Hematopoietic multipotent progenitor cell treated with erythropoietin and hydrocortisone succinate and interleukin-3 and kit ligand, for 8 days (in vitro differentiated cells): Measurements from ENCODE around the gene KIF20A.
"Not testable (repeated sequence)": the region's sequence is repeated elsewhere in the genome, so short reads cannot be mapped to it uniquely, and the experiment has no call there.

Experiments used
- DNase-seq: peaks from one replicate; pipeline ENCODE4 v3.0.0-alpha.2; 2015

KIF20A gene

DNA sequence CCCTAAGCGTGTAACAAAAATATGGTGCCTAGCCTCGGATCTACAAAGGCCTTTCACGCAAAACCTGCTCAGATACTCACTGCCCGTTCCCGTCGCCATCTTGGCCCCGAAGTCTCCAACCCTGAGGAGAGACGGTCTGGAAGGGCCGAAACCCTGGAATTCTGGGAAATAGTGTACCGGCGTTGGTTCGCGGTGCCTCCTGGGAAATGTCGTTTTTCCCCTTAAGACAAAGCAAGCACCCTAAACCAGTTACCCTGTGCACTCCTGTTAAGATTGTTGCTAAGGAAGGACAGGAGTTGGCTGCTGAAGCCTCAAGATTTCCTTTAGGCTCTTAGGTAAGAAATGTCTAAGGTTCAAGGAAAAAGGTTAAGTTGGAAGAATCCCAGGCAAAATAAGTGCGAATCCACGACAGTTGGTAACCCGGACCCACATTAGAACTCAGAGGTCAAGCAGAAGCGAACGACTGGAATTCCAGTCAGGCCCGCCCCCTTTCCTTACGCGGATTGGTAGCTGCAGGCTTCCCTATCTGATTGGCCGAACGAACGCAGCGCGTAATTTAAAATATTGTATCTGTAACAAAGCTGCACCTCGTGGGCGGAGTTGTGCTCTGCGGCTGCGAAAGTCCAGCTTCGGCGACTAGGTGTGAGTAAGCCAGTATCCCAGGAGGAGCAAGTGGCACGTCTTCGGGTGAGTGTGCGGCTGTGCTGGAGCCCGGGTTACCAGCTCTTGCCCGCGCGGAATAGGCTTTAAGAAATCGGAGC, at the start of gene KIF20A, which contains the start of gene BRD8:
Gene KIF20A (plus strand): TSS at position 597 of the 761 bp plus-strand sequence. CDS start 569 bp downstream, outside the sequence.
Gene BRD8 (minus strand): TSS at position 115 of the 761 bp plus-strand sequence. CDS start 16 bp downstream, at position 99.
- DNase-seq: peak; percentile 99

DNA sequence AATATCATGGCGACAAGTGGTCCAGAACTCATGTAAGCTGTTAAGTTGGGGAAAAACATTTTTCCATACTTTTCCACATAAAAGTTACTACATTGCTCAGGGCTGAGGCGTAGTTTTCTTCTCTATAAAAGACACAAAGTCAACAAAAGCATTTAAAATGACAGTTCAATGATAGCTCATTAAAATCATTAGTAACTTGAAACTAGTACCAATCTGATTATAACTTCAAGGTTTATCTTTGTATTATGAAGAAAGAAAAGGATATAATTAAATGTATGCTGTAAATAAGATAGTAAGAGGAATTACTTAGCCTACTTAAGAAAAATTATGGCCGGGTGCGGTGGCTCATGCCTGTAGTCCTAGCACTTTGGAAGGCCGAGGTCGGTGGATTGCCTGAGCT, 49.6 kb upstream of the KIF20A start:
- no peak for DNase-seq

DNA sequence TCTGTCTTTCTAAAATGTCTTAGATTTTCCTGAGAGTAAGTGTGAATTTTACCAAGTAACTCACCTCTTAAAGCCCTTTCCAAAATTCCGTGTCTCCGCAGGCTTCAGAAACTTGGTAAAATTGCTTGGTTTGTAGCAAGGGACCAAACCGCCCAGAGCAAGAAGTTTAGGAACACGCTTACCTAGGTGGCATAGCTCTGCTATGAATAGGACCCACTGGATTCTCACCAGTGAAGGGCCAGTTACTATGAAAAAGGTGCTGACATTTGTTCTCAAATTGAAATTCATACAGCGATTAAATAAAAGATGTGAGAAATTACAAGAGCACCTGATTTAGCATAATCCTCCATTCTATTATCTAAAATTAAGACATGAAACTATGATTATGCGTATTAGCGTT, 46.4 kb upstream of the KIF20A start:
- DNase-seq: no peak

DNA sequence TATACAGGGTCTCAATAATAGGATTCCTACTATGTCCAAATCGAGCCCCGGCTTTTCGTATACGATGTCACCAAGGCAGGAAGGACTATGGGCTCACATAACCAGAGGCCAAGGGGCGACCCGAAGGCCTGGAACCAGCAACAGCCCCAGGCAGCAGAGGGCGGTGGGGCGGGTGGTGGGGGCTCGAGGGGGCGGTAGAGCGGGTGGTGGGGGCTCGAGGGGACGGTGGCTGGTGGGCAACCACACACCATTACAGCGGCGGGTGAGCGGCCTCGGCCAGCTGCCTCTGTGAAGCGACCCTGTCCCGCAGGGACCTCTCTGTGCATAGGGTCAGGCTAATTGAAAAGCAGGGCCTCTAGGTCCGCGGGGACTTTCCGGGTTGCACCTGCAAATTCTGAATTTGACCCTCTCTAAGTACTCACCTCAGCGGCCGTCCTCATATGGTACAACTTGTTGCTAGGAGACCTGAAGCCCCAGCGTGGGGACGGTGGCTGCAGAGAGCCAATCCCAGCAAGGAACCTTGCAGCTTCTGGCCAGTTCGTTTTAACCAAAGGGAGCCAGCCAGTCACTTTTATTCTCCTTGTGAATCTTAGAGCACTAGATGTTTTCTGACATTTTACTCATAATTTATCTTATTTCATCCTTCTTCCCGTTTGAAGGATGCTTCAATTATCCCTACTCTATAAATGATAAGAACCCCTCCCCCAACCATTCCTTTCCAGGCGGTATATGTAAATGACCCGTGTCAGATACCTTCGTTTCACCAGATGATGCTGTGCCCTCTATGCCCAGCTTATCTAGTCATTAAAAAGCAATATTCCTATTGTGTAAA, 39.7 kb upstream of the KIF20A start, which contains the start of gene NME5:
Gene NME5 (minus strand): TSS at position 480 of the 832 bp plus-strand sequence. CDS start 648 bp downstream, outside the sequence.
- peak; percentile 44 for DNase-seq

DNA sequence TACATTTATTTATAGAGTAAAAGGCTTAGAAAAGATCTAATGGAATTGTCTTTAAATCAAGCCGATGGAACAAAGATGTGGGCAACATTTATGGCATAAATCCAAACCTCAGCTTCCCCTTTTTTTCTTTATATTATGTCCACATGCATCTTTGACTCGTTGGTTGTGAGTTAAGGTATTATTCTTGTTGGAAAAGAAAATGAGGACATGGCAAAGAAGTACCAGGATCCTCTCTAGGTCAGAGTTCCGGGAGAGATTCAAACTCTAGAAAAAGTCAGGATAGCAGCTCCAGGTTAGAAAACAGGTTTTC, 39.2 kb upstream of the KIF20A start:
- DNase-seq: no peak

DNA sequence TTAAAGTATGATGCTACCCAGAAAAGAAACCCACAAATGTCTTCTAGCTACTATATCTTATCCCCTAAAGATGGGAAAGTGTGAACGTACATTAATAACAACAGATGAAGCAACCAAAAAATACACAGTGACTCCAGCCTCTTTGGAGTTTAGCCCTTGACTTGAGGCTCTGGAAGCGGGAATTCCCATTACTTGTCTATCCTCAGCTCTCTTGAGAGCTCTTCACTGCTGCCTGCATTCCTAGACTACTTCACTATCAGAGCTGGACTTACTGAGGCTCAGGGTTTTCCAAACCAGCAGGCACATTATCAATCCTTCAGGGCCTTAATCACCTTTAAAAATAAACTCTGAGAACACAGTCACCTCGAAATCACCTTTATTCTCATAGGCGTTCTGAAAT, 38.6 kb upstream of the KIF20A start:
- no peak for DNase-seq

DNA sequence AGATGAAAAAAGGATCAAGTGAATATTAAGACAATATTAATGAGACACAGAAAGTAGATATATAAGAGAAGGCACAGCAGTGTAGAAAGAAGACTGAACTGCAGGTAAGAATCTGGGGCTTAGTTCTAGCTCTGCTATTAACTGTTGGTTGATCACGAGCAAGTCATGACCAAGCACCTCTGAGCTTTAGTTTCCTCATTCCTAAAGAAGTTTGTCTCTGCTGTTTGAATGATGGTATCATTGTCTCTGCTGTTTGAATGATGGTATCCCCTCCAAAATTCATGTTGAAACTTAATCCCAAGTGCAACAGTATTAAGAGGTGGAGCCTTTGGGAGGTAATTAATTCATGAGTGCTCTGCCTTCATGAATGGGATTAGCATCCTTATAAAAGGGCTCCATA, 37.2 kb upstream of the KIF20A start:
- DNase-seq: no peak

DNA sequence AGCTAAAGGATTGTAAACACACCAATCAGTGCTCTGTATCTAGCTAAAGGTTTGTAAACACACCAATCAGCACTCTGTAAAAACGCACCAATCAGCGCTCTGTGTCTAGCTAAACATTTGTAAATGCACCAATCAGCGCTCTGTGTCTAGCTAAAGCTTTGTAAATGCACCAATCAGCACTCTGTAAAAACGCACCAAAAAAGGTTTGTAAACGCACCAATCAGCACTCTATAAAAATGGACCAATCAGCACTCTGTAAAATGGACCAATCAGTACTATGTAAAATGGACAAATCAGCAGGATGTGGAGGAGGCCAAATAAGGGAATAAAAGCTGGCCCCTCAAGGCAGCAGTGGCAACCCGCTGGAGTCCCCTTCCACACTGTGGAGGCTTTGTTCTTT, 35.3 kb upstream of the KIF20A start:
- DNase-seq: not testable (repeated sequence)

DNA sequence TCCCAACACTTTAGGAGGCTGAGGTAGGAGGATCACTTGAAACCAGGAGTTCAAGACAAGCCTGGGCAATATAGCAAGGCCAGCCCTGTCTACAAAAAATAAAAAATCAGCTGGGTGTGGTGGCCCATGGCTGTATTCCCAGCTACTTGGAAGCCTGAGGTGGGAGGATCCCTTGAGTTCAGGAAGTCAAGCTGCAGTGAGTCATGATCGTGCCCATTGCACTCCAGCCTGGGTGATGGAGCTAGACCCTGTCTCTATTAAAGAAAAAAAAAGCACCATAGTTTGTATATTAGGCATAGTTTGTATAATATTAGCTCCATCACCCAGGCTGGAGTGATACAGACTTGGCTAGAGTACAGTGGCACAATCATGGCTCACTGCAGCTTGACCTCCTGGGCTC, 30.1 kb upstream of the KIF20A start:
- peak; percentile 19 for DNase-seq

DNA sequence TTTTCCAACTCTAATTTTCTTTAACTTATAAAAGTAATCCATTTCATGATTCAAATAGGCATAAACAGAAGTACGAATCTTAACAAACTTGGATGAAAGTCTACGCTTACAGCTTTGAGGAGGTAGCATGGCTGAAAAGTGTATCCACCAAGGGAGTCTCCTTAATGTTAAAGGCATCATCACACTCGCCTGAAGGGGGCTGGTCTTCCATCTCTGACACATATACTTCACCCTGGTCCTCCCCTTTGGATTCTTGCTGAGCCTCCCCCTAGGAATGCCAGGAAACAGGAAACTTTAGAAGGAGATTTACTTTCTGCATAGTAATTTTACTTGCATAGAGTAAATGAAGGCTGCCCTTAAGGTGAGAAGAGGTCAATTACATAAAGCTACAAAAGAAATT, 29.4 kb upstream of the KIF20A start:
- DNase-seq: no peak

DNA sequence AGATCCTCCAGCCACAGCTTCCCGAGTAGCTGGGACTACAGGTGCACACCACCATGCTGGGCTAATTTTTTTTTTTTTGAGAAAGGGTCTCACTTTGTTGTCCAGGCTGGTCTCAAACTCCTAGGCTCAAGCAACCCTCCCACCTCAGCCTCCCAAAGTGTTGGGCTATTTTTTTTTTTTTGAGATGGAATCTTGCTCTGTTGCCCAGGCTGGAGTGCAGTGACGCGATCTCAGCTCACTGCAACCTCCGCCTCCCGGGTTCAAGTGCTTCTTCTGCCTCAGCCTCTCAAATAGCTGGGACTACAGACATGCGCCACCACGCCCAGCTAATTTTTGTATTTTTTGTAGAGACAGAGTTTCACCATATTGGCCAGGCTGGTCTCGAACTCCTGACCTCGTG, 22.9 kb upstream of the KIF20A start:
- DNase-seq: not testable (repeated sequence)

DNA sequence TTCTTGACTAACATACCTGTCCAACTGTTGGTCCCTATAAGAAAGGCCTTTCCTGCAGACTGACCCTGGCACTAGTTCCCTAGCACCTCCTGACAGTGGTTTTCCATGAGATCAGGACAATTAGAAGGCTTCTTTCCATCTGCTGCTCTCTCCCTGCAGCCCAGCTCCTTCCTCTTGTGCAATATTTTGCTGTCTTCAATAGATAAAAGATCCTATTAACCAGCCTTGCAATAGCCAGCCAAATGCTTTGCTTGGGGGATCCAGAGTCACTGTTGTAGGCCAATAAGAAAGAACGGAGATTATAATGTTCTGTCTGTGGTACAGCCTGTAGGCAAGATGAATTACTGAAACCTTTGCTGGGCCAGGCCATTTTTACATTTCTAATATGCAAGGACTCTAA, 21.3 kb upstream of the KIF20A start:
- DNase-seq: no peak

DNA sequence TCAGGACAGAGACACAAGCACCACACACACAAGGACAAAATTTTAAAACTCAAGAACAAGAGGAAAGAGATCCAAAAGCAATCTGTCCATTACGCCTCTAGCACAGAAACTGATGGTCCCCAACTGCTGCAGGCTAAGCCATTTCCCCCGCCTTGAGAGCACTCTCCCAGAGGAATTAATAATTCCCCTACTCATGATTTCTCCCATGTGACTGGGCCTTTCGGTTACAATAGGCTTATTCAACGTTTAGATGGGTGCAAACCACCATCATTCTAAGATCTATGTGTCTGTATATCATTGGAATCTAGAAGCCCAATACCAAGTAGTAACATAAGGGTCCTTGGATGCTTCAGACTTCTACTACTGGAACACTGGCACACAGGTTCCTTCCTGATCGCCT, 19.2 kb upstream of the KIF20A start:
- no peak for DNase-seq

DNA sequence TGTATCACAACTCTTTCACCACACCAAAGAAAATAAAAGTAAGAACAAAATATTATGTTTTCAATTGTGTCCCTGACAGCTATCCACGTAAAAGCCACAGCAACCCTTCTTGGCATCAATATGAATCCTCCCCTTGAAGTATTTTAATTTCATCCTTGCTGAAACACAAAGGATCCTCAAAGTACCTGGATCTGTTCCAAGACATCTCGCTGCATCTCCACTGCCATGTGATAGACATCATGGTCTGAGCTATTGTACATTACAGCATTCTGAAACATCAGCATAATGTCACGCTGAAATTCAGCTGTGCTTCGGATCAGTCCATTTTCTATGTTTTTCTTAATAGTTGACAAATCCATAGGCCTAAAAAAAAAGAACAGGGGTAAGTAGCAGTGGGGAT, 18.2 kb upstream of the KIF20A start:
- DNase-seq: no peak

DNA sequence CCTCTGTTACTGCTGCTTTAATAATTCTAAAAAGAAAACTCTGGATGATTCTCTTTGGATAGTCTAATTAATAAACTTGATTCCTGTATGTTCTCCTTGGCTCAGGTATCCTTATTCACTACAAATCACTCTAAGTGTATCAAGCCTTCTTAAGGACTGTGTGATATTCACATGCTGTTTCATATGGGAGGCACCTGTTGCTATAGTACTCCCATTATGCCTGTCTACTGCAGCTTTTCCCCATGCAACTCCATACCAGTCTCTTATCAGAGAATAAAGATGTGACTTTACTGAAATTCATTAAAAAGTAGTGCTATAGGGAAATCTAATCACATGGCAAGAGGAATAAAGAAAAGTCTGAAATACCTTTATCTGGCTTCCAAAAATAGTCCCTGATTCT, 15.2 kb upstream of the KIF20A start:
- DNase-seq: no peak

DNA sequence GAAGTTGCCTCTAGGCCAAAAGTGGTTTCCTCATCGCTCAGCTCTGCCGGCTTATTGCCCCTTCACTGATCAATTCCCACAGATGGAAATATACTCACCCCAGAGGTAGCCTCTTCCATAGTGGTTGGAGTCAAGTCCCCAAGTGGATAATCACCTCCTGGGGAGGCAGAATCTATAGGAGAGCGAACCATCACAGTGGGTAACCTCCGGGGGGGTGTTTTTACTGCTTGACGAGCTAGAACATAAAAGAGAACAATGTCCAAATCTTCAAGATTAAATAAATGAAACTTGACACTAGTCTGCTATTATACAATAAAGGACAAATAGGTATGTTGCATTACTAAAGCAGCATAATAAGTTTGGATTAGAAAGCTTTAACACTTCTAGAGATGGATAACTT, 9.8 kb upstream of the KIF20A start:
- DNase-seq: no peak

DNA sequence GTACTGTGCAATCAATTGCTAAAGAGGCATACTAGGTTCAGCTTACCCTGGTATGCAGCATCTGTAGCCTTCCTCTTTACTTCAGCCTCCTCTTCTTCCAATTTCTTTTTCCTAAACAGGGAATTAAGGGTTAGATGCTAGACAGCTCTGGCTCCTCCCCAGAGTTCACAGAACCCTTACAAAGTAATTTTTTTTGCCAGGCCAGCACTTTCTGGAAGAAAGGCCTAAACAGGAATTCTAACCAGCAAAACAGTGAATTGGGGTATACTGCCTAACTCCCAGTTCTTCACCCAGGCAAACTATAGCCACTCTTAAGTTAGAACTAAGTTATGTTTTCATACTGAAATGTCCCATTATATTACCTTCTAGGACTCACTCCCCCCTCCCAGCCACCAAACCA, 8.6 kb upstream of the KIF20A start:
- no peak for DNase-seq

DNA sequence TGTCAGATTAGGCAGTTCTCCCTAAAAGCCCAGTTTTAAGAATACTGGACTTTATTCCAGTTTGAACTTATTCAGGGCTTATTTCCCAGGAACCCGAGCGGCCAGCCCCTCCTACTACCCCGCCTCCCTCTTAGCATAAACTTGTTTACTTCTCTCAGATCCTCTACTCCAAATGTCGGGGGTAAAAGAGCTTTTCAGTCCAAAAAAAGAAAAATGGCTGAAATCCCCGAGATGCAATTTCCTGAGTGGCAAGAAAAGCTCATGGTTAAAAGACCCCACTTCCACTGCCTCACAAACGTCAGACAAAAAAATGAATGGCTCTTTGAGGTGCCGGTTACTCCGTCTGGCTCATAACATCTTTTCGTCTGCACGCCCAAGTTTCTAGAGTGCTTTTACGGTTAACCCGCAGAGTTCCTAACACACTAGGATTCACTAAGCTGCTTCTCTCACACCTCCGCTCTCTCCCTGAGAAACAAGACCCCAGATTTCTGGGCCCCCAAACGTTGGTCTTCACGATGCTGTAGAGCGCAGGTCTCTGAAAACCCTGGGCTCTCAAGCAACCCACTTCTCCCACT, 884 bp upstream of the KIF20A start:
- DNase-seq: peak; percentile 48

DNA sequence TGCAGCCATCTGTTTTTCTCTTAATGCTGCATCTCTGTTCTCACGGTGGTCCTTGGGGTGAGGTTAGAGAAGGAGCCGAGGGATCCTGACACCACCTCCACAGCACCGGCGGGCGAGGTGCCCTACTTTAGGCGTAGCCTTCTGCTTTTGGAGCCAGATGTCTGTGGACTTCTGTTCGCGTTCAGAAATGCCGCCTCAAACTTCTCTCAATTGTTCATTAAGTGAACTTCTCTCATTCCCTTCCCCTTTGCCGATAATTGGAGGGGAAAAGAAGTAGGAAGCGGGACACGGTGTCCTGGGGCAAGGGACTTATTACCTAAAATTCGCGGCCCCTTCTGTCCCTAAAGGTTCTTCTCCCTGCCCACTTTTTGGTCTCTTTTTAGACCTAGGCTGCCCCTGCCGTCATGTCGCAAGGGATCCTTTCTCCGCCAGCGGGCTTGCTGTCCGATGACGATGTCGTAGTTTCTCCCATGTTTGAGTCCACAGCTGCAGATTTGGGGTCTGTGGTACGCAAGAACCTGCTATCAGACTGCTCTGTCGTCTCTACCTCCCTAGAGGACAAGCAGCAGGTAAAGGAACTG, 455 bp downstream of the KIF20A start:
- DNase-seq: peak; percentile 26

DNA sequence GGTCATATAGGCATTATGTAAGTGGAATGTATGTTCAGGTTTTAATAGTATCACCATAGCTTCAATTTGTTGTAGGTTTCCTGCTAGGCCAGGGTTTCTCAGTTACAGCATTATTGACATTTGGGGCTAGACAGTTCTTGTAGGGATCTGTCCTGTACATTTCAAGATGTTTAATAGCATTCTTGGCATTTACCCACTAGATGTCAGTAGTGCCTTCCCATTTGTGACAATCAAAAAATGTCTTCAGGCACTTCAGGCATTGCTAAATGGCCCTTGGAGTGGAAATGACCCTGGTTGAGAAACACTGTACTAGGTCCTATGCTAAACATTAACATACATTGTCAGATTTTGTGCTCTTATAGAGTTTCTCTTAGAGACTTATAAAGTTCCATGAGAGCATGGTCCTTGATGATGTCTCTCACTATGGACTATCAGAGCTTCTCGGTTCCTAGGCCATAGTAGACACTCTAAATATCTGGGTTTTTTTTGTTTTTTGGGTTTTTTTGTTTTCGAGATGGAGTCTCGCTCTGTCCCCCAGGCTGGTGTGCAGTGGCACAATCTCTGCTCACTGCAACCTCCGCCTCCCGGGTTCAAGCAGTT, 1.4 kb downstream of the KIF20A start:
- DNase-seq: peak; percentile 91

DNA sequence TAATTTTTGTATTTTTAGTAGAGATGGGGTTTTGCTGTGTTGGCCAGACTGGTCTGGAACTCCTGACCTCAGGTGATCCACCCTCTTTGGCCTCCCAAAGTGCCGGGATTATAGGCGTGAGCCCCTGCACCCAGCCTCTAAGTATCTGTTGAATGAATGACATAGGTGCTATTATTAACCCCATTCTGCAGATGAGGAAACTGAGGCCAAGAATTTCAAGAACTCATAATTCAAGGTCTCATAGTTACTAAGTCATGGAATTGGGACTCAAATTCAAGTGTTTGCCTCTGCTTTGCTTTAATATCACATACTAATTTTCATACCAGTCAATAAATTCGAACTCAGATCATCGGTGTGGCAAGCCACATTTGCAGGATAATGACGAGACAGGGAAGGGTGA, 1.9 kb downstream of the KIF20A start:
- DNase-seq: no peak

DNA sequence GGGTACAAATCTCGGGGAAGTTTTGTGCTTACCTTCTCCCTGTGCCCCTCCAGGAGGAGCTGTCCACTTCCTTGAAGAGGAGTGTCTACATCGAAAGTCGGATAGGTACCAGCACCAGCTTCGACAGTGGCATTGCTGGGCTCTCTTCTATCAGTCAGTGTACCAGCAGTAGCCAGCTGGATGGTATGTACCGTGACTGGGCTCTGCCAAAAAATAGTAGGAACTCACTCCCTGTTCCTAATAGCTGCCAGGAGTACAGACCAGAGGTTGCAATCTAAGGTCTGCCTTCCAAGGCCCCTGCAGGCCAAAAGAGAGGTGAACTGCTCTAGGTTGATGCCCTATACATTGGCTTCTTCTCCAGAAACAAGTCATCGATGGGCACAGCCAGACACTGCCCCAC, 3.9 kb downstream of the KIF20A start:
- DNase-seq: no peak

DNA sequence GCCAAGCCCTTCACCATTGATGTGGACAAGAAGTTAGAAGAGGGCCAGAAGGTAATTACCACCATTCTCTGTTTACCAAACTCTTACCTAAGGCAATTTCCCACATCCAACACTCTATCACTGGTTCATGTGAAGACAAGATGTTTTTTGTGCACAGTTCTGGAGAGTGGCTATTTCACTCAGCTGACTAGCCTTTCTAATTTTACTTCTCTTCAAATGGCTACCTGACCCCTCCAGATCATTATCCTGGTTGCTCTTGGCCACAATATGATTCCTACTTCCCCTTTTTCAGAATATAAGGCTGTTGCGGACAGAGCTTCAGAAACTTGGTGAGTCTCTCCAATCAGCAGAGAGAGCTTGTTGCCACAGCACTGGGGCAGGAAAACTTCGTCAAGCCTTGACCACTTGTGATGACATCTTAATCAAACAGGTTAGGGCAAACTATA, 7.1 kb downstream of the KIF20A start:
- peak; percentile 28 for DNase-seq
